Renal cortical epithelial cell (primary cell): Measurements from ENCODE around the gene TCEAL6. TPM values are rescaled to one million over a fixed set of nuclear protein-coding genes. Genes with fewer than 3 reads are reported as not detected.
A peak's percentile ranks its signal among the peaks of the same experiment; 100 is the strongest.
"Not testable (repeated sequence)": the region's sequence is repeated elsewhere in the genome, so short reads cannot be mapped to it uniquely, and the experiment has no call there.

ENCODE experiments used
- DNase-seq: peaks from one replicate; pipeline ENCODE4 v3.0.0-alpha.2; 2011; ENCODE audit warnings: low read depth
- total RNA-seq: library from RNA; depleted of rRNA; stranded (reverse); fragments of >200 nt; gene quantifications from 2 replicates; pipeline ENCODE4 v1.2.3, GENCODE V29; 2014

Gene TCEAL6
- not detected in 2 replicates for total RNA-seq

DNA sequence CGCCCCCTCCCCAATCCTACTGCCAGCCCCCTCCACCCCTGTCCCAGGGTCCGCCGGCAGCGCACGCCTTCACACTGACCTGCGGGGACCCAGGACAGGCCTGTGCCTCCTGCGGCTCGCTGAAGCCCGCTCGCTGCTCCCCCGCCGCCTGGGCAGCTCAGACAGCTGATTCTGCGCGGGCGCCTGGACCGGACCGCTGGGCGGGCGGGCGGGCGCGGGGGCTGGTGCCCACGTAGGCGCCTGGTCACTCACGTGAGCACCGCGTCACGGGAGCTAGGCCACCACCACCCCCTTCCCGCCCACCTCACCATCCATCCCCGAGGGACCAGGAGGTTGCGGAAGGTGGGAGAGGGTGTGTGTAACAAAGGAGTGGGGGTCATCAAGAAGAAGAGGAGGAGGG lies at the start of gene TCEAL6:
TSS of gene TCEAL6 (minus strand) at position 208 of the 400 bp plus-strand sequence.
- not testable (repeated sequence) for DNase-seq

DNA sequence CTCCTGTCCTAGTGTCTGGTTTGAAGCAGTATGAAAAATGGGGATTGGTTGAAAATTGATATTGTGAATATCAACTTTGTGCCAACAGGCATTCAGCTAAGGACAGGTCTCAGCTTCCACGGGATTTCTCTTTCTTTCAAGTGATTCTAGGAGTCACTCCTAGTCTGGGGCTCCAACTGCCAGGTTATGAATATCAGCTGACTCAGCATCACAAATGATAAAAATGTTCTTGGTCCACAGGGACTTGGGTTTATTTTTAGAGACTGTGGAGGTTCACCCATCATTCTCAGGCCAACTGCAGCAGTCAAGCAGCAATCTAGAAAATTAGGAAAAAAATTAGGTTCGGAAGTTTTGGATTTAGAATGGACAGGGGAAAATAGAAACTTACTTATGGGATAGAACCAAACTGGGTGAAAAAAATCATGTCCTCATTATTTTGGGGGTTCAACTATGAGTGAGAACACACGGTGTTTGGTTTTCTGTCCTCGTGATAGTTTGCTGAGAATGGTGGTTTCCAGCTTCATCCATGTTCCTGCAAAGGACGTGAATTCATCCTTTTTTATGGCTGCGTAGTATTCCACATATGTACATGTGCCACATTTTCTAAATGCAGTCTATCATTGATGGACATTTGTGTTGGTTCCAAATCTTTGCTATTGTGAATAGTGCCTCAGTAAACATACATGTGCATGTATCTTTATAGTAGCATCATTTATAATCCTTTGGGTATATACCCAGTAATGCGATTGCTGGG lies 43.9 kb upstream of the TCEAL6 start:
- DNase-seq = no peak

DNA sequence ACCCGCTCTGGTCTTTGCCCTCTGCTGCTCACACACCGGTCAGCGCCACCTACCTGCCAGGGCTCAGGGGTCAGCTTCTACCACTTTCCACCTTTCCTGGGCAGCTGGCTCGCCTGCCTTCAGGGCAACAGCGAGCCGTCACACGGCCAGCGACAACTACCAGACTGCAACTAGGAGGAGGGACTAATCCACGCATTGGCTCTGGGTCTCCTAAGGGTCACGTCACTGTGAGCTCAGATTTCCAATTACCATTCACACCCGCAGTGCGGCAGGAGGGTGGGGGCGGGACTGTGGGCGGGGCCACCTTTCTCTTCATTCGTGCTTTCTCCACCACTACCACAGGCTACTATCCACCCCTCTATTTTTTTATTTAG lies 13.5 kb upstream of the TCEAL6 start, which contains the start of gene BEX5:
TSS of gene BEX5 (minus strand) at position 172 of the 374 bp plus-strand sequence. CDS start 1,712 bp downstream, outside the sequence.
- DNase-seq = peak; percentile 55

DNA sequence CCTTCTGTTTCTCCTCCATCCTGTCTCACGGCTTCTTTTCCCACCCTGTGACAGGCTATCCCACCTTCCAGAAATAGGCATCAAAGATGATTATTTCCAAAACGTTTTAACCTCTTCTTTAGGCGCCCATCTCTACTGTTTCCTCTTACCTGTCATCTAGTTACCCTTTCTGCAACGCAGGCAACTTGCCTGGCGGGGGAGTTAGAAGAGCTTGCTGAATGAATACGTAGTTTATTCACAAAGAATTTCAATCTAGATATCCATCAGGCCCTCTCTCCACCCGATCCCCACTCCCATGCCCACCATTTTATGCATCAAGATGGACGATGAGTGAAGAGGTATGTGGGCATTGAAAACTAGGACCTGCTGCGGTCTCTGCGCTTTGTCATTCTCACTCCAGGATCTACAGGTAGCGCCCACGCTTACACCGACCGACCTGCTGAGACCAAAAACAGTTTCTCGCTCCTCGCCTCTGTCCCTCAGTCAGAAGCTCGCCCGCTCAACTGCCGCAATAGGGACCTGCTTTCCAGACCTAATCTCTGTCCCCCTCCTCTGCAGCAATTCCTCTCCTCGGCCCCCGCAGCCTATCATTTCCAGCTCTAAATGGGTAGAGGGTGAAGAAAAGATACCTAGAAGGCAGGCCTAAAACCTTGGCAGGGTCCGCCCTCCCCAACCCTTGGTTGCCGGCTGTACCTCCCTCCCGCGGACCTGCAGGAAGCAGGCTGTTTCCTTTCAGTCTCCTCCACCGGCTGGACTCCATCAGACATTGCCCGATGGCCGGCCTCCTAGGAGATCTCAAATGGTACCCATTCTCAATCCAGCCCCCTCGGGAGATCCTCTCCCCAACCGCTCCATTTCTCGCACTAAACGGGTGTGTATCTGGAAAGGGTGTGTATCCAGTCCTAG lies 12.9 kb upstream of the TCEAL6 start:
- no peak for DNase-seq

DNA sequence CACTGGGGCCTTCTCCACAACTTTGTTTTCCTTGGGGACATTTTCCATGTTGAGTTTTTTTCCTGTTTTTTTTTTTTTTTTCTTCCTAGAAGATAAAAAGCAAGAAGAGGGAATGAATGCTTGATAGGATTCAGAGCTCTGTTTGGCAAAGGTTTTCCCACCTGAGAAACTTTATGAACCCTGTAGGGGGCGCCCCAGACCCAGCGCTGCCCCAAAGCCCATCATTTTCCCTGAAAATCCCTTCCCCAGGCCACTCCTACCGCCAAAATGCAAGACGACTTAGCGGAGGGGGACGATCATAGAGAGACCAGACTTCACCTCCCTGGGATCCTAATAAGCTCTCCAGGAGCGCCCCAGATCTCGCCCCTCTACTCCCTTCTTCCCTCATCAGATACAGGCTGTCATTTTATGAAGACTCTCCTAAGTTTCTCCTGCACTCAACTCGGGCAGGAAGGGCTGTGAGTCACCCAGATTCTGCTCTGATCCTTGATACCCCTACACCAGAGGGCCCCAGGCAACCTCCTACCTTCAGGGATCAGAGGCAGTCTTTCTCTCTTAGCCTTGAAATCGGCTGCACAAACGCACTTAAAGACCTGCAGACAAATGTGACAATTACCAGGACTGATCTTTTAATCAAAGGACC lies 12.1 kb upstream of the TCEAL6 start:
- no peak for DNase-seq

DNA sequence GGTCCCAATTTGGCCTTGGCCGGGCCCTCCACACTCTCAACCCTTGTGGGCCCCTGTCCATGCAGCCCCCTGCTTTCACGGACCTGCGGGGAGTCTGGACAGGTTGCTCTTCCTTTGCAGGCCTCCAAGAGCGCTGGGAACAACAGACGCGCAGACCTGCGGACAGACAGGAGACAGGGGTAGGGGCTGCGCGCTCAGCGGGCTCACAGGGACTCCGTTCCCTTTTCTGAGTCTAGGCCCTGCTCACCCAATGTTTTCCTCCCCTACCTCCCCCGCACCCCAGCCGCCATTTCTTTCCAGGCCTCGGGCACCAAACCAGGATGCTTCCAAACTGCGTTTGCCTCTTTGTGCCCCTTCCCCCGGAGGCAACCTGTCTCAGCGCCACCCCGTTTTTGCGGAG lies 650 bp downstream of the TCEAL6 start:
- not testable (repeated sequence) for DNase-seq

DNA sequence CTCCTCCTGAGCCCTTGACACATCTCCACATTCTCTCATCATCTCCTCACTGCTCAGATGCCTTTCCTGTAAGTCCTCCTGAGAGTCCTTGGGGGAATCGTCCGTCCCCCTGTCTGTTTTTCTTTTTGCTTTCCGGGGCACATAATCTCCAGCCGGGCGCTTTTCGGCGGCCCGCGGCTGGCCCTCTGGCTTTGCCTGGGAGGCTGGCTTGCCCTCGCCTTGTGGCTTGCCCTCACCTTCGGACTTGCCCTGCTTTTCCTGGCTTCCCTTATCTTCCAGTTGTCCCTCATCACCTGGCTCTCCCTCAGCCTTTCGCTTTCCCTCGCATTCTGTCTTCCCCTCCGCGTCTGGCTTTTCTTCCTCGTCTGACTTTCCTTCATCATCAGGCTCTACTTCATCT lies 1.4 kb downstream of the TCEAL6 start:
- not testable (repeated sequence) for DNase-seq

DNA sequence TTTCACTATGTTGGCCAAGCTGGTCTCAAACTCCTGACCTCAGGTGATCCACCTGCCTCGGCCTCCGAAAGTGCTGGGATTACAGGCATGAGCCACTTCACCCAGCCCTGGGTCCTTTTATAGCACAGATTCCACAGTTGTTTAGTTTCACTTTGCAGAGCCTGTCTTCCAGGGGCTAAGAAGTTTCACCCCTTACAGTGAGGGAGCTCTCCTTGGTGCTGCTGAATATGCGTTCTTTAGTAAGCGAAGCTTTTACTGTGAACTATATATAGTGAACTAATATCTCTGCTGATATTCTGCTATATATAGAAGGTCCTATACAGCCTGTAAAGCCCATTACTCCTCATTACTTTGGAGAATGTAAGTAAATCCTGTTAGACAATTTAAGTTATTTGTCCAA lies 4.2 kb downstream of the TCEAL6 start:
- DNase-seq = no peak

DNA sequence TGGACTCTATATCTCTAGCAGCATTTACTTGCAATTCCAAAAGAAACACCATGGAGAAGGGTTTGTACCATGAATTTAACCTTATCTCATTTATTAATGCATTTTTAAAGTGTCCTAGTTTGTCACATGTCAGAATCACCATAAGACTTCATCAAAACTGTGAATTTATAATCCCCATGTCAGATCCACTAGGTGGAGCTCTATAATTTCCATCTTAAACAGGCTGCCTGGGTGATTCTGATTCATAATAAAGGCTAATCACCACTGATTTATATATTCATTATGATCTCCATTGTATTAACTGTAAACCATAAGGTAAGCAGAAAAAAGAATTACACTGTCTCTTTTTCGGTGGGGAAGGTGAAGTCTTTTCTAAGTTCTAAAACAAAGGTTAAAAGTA lies 12.8 kb downstream of the TCEAL6 start:
- DNase-seq = peak; percentile 12

DNA sequence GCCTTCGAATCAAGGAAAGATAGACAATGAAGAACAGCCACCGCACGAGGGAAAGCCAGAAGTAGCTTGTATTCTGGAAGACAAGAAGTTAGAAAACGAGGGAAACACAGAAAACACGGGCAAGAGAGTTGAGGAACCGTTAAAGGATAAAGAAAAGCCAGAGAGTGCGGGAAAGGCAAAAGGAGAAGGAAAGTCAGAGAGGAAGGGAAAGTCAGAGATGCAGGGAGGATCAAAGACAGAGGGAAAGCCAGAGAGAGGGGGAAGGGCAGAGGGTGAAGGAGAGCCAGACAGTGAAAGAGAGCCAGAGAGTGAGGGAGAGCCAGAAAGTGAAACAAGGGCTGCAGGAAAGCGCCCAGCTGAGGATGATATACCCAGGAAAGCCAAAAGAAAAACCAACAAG lies 15.4 kb downstream of the TCEAL6 start:
- no peak for DNase-seq

DNA sequence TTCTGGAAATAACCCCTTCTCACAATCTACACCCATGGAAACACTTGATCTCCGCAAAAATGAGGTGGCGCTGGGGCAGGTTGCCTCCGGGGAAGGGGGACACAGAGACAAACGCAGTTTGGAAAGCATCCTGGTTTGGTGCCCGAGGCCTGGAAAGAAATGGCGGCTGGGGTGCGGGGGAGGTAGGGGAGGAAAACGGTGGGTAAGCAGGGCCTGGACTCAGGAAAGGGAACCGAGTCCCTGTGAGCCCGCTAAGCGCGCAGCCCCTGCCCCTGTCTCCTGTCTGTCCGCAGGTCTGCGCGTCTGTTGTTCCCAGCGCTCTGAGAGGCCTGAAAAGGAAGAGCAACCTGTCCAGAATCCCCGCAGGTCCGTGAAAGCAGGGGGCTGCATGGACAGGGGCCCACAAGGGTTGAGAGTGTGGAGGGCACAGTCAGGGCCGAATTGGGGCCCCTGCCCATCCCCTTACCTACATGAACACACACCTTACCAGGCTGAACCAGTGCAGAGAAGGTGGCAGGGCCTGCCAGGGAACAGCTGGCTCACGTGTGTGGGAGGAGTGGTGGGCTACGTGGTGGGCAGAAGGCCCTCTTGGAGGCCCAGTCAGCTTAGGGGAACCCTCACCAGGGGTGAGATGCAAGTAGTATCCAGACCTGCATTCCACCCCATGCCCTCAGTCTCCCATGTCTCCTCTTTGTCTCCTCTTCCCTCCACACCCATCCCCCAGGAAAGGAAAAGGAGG lies 16.0 kb downstream of the TCEAL6 start:
- DNase-seq = not testable (repeated sequence)

DNA sequence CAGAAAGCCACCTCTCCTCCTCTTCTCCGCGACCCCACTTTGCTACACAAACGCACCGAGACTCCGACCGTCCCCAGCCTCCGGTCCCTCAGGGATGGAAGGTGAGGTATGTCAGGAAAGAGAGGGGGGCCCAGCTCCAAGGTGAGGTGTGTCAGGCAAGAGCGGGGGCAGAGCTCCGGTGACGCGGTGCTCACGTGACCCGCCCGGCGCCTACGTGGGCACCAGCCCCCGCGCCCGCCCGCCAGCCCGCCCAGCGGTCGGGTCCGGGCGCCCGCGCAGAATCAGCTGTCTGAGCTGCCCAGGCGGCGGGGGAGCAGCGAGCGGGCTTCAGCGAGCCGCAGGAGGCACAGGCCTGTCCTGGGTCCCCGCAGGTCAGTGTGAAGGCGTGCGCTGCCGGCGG lies 16.8 kb downstream of the TCEAL6 start, which contains the start of gene TCEAL2:
TSS of gene TCEAL2 (plus strand) at position 244 of the 400 bp plus-strand sequence. CDS start 1,152 bp downstream, outside the sequence.
- DNase-seq = not testable (repeated sequence)

DNA sequence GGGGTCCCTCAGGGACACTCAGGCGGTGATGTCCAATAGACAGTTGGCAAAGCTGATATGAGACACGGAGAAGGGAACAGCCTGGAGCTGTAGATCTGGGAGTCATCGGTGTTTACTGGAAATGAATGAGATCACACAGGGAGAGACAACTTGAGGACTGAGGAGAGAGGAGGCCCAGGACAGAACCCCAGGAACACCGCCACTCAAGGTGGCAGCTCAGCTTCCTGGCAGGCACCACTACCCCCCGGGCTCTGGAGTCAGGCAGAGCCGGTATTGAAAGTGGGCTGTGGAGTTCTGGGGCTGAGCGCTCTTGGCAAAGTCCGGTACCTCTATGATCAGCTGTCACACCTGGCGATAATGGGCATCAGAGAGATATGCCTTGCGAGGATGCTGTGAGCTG lies 17.3 kb downstream of the TCEAL6 start:
- DNase-seq = not testable (repeated sequence)

DNA sequence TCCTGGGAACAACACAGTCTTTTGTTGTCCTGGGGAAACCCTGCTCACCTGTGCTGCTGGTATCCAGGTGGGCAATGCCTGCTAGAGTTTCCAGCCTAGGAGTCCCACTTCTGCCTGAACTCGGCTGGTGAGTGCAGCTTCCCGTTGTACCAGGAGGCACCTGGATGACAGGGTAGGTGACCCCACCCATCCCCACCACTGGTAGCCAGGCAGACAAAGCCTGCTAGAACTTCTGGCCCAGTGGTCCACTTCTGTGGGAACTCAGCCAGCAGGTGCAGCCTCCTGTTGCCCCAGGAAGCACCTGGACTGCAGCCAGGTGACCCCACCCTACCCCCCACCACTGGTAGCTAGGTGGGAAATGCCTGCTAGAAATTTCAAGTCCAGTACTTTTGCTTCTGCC lies 26.5 kb downstream of the TCEAL6 start:
- no peak for DNase-seq

DNA sequence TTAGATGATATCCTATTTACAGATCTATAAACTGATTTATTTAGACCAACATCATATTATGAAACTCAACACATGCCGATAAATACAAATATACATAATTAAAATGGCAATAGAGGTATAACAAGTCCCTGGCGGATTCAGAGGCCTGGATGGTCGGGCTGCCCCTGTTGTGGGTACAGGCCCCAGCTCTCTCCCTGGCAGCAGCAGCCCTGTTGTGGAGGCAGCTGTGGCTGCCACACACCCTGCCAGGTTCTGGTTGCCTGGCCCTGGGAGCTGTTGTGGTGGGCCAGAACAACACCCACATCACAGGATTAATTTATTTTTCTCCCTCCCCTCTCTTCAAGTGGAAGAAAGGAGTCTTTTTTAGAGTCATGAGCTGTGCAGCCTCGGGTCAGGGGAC lies 28.9 kb downstream of the TCEAL6 start:
- no peak for DNase-seq

Other genes with a start within 250 kb of the TCEAL6 start
- gene ZMAT1, start 210.5 kb downstream of the TCEAL6 start, total RNA-seq = 1.2 and 6.4 TPM in 2 replicates
- gene TCEAL2, start 16.8 kb downstream of the TCEAL6 start, total RNA-seq = not detected in 2 replicates
- gene BEX5, start 13.5 kb upstream of the TCEAL6 start, total RNA-seq = 2.1 and 2.9 TPM in 2 replicates
- not detected in 2 replicates for gene TCP11X1, start 72.8 kb upstream of the TCEAL6 start, total RNA-seq
- gene NXF2, start 104.7 kb upstream of the TCEAL6 start, total RNA-seq = not detected in 2 replicates